Measurements from ENCODE around the gene CAPN14.
A peak's percentile ranks its signal among the peaks of the same experiment; 100 is the strongest.

Gene CAPN14

DNA sequence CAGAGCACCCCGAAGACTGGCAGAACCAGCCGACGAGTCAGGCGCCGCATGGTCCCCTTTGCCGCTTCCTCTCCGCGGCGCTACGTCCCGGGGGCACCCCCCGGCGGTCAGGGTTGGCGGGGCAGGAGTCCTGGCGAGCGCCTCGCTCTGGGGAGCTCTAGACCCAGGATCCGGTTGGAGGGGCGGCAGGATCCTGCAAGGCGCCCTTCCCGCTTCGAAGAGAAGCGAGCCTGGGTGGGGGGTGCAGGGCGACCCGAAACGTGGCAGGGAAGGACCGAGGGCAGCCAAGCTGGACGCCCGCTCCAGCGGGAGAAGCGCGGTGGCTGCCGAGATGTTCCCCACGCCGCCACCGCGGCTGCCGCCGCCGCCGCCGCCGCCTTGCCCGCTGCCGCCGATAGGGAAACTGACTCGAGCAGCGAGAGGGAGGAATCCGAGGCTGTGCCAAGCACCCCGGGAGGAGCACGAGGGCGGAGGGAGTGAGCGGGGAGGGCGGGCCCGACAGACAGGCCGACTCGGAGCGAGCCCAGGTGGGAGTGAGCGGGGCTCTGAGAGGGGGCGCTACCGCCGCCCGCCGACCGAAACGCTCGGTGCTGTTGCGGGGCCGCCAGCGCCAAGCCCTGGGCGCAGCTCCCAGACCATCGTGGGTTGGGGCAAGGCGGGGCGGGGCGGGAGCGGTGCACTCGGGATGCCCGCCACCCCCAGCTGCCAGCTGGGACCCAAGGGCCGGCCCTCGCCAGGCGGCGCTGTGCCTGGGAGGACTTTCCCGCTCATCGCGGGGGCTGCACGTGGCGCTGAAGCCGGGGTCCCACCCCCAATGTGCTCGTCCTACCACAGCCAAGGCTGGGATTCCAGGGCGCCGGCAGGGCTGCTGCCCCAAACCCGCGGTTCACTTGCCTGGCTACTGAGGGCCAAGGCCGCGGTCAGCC is 79.0 kb downstream of the CAPN14 start, which contains the start of gene GALNT14:
Gene GALNT14 (minus strand): TSS at position 404 of the 926 bp plus-strand sequence. CDS start 354 bp downstream, at position 50.
- peak; percentile 71 for DNase-seq

DNA sequence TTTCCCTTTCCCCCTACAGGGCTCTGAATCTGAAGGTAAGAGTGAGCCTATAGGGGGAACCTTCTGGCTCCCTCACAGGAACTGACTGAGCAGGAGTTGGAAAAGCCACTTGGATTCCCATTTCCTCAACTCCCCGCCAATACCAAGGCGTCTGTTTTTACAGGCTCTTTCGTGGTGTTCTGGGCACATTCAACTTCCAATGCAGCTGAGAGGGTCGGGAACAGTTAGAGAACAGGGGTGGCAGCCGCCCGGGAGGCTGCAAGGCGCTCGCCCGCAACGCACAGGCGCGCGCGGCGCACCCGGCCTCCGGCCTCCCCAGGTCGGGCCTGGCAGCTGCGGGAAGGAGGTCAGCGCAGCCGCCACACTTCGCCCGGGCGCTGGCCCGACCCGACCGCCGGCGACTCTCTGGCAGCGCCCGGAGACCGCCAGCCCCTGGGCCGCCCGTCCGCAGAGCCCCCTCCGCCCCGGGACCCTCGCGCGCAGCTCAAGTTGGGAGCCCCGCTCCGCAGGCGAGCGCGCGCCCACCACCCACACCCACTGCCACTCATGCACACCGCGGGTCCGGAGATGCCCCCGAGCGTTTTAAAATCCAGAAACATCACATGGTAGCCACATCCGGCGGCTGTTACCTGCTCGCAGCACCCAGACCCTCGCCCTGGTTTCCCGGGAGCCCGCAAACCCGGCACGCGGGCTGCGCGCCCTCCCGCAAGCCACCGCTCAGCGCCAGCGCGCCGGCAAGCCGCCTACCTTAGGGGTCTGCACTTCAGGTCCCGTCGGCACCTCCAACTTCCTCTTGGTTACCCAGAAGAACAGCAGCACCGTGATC is 79.9 kb downstream of the CAPN14 start:
- DNase-seq, result no peak

GRCh38 chr2:31136732-31137131 is 80.6 kb downstream of the CAPN14 start:
- no peak for DNase-seq

DNA sequence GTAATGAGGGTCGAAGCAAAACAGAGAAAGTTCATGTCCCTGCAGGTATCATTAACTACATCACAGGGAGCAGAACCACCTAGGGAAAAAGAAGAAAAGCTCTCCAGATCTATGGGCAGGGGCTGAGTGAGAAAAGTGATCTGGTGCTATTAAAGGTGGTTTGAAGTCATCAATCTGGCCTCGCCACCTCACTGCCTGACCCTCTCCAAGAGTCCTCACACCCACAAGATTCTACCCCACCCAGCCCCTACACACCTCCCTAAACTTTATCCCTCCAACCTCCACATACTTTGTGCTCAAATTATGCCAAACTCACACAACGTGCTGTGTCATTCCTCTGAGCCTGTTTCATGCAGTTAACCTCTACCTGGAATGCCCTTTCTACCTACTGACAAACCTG is 81.3 kb downstream of the CAPN14 start:
- no peak for DNase-seq

DNA sequence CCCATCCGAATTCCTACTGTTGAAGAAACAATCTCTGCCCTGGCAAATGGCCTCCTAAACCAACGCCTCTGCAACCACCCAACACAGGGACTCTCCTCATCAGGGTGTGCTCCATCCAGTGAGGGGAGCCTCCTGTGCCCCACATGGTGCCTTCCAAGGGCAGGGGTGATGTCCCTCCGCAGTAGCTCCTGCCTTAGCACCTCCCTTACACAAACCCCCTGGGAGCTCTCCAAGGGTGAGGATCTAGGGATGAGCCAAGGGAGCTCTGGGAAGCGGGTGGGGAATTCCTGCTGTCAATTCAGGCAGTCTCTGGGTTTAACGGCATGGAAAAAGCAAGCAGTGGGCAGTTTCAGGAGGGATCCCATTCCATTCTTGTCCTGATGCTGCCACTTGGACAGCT is 82.8 kb downstream of the CAPN14 start:
- DNase-seq, result no peak

- DNase-seq, result no peak
Observed at GRCh38 chr2:31132786-31133185, 84.5 kb downstream of the CAPN14 start.

DNA sequence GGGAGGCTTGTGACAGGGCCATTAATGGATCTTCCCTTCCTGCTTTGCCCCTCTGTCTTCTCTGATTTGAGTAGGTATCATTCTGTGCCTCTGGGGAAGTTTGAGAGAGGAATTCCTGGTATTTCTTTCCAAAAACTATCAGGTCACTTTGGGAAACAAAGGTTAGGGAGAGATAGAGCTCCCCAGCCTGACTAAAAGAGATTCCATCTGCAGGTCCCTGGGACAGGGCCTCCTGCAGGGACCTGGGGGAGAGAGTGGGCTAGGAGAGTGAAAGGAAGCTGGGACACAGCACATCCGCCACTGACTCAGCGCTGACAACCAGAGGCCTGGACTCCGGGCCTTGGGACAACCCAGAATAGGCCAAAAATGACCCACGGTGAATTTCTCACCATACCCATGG is 85.4 kb downstream of the CAPN14 start:
- DNase-seq, result no peak

- DNase-seq, result no peak
Observed at GRCh38 chr2:31129375-31130171, 87.7 kb downstream of the CAPN14 start.

- no peak for DNase-seq
Observed at GRCh38 chr2:31127931-31128330, 89.4 kb downstream of the CAPN14 start.

GRCh38 chr2:31125918-31126695 is 91.2 kb downstream of the CAPN14 start:
- DNase-seq, result no peak

- no peak for DNase-seq
Observed at GRCh38 chr2:31124904-31125303, 92.4 kb downstream of the CAPN14 start.

Data from NCI-H1048 (cell line).